Caco-2 (cell line): ENCODE data around the gene ABCA4. TPM values are rescaled to one million over a fixed set of nuclear protein-coding genes. Genes with fewer than 3 reads are reported as not detected.

Source experiments
- BruUV-seq: library from RNA; stranded (reverse); fragments of 400-500 nt; replicated peaks from 2 replicates; lab custom pipeline; 2021; lab: Mats Ljungman, UMichigan
- CTCF ChIA-PET: fragments of 300-600 bp; sonication (Branson Sonifier 250); formaldehyde crosslinking; loops from one replicate; lab custom pipeline; 2022; ENCODE audit warnings: antibody characterized with exemption; lab: Charles Lee
- POLR2A ChIA-PET: fragments of 300-600 bp; sonication (Branson Sonifier 250); formaldehyde crosslinking; loops from one replicate; lab custom pipeline; 2022; ENCODE audit warnings: antibody characterized with exemption; lab: Charles Lee
- DNase-seq, 2 experiments: peaks; one replicate each; pipeline versions ENCODE4 v3.0.0 to v3.0.0-alpha.2; 2020 to 2022
- H3K27me3 ChIP-seq: replicated peaks from 2 replicates; pipeline ENCODE4 v1.6.0; 2011; ENCODE audit warnings: low read length; ENCODE audit not compliant: control insufficient read depth, insufficient read depth
- H3K36me3 ChIP-seq: 2 replicates; pipeline ENCODE4 v1.5.1; 2011; ENCODE audit warnings: low read length; ENCODE audit not compliant: control insufficient read depth, insufficient read depth
- H3K4me1 ChIP-seq: fragments of 250-450 bp; sonication (Bioruptor Pico); 2 replicates; pipeline ENCODE4 v1.5.1; 2020; ENCODE audit warnings: mild to moderate bottlenecking
- H3K4me3 ChIP-seq: 2 replicates; pipeline ENCODE4 v1.5.1; 2011; ENCODE audit warnings: low read depth, mild to moderate bottlenecking, control low read depth, low read length
- H3K9me3 ChIP-seq: fragments of 250-450 bp; sonication (Bioruptor Pico); 2 replicates; pipeline ENCODE4 v1.5.1; 2020; ENCODE audit warnings: mild to moderate bottlenecking, moderate library complexity
- H3K27ac Mint-ChIP-seq: one replicate; pipeline ENCODE4 v1.8.0; 2022; ENCODE audit warnings: mixed read lengths; ENCODE audit not compliant: unreplicated experiment
- H3K27me3 Mint-ChIP-seq: one replicate; pipeline ENCODE4 v1.8.0; 2022; ENCODE audit warnings: mixed read lengths; ENCODE audit not compliant: insufficient read depth, unreplicated experiment
- H3K36me3 Mint-ChIP-seq: one replicate; pipeline ENCODE4 v1.8.0; 2022; ENCODE audit warnings: mild to moderate bottlenecking, mixed read lengths; ENCODE audit not compliant: insufficient read depth, unreplicated experiment
- H3K4me1 Mint-ChIP-seq: one replicate; pipeline ENCODE4 v1.8.0; 2022; ENCODE audit warnings: low read depth, mixed read lengths; ENCODE audit not compliant: unreplicated experiment
- H3K4me3 Mint-ChIP-seq: one replicate; pipeline ENCODE4 v1.8.0; 2022; ENCODE audit warnings: mild to moderate bottlenecking, moderate library complexity, mixed read lengths; ENCODE audit not compliant: unreplicated experiment
- H3K9me3 Mint-ChIP-seq: one replicate; pipeline ENCODE4 v1.8.0; 2022; ENCODE audit warnings: mixed read lengths; ENCODE audit not compliant: unreplicated experiment
- CTCF ChIP-seq, 2 experiments: fragments of 200-600 bp in 1 of 2; IDR thresholded peaks; 1 replicate in 1 of 2; 2 replicates in 1 of 2; pipeline versions ENCODE4 v1.5.1 to v1.8.0; 2011 to 2022; ENCODE audit warnings: antibody characterized with exemption in 1 of 2, control low read depth in 1 of 2, inconsistent platforms in 1 of 2, low read depth in 1 of 2, low read length in 1 of 2, mild to moderate bottlenecking in 1 of 2, moderate library complexity in 1 of 2; ENCODE audit not compliant: insufficient read depth in 1 of 2, severe bottlenecking in 1 of 2, unreplicated experiment in 1 of 2
- intact Hi-C: fragments of 100-400 bp; cut with micrococcal nuclease; formaldehyde crosslinking; loops from one replicate; pipeline ENCODE4 v1.10.0; 2022; ENCODE audit not compliant: unreplicated experiment
- total RNA-seq: library from RNA; stranded (reverse); gene quantifications from 2 replicates; pipeline ENCODE4 v1.2.3, GENCODE V29; 2022

Gene ABCA4
- total RNA-seq, 1 experiment from 2014 or later, result 1.8 TPM

DNA sequence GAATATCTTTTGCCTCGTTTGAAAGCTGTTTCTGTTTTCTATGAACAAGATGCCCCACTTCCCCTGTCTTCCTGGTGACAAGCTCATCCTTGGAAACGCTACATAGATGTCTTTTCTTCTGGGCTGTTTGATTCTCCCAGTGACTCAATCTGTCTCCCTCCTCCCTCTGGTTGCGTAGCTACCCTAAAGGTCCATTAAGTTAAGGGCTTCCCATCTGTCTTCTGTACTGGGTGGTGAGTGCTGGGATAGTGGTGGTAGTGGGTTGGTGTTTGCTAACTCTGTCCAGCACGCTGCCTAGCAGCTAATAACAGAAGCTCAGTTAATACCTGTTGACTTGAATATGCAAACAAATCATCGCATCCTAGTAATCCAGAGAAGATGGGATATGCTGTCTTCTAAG is 161.5 kb downstream of the ABCA4 start:
- no TSS peak for BruUV-seq
- peaks cover 33% of the 10 kb centered on the region for H3K9me3 Mint-ChIP-seq
- H3K27ac Mint-ChIP-seq, result no peak overlapping the region
- no peaks in the 10 kb centered on the region for H3K4me1 Mint-ChIP-seq
- H3K4me1 ChIP-seq, result no peaks in the 10 kb centered on the region
- H3K36me3 ChIP-seq, result no peaks in the 10 kb centered on the region
- DNase-seq, result no peak
- no peak for TF ChIP-seq CTCF (IDR thresholded peaks at IDR 0.05; ENCODE audit: insufficient read depth in 1 of 2, low read depth in 1 of 2, low read length in 1 of 2, severe bottlenecking in 1 of 2, unreplicated experiment in 1 of 2)
- ChIA-PET POLR2A (interaction anchor here (0.6 kb wide), 1 partner anchor 983 kb away, joined by 4 read pairs; no protein-coding TSS in a partner anchor), CTCF (no interaction called here)
- H3K36me3 Mint-ChIP-seq, result no peaks in the 10 kb centered on the region
- H3K27me3 Mint-ChIP-seq, result no peaks in the 10 kb centered on the region
- H3K4me3 ChIP-seq, result no peak overlapping the region
- no peaks in the 10 kb centered on the region; the same call in 1 of the 2 replicates for H3K9me3 ChIP-seq
- intact Hi-C loops, result no loop called here
- H3K27me3 ChIP-seq, result no peaks in the 10 kb centered on the region
- H3K4me3 Mint-ChIP-seq, result no peak overlapping the region

DNA sequence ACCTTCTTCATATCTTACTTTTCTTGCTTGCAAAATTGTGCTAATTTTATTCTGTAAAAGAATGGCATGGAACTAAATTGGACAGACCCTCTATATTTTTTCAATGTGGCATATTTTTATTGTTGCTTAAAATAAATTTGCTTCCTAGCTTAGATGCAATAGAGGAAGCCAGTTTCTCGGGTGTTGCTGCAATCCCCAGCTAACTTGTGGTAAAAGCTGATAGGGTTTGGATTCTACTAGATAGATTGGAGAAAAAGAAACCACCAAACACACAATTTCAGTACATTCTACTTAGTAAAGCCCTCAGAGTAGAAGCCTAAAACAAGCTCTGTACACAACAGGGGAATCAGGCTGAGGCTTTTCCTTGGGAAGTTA is 162.2 kb downstream of the ABCA4 start:
- no peaks in the 10 kb centered on the region for H3K36me3 Mint-ChIP-seq
- CTCF ChIA-PET, result no interaction called here
- Histone ChIP-seq H3K9me3 (no peaks in the 10 kb centered on the region; the same call in 1 of the 2 replicates), H3K4me3 (no peak overlapping the region), H3K36me3 (no peaks in the 10 kb centered on the region), H3K27me3 (no peaks in the 10 kb centered on the region), H3K4me1 (no peaks in the 10 kb centered on the region)
- peaks cover 34% of the 10 kb centered on the region for H3K9me3 Mint-ChIP-seq
- no TSS peak for BruUV-seq
- H3K27me3 Mint-ChIP-seq, result no peaks in the 10 kb centered on the region
- no peak for DNase-seq
- no peak for TF ChIP-seq CTCF (IDR thresholded peaks at IDR 0.05; ENCODE audit: insufficient read depth in 1 of 2, low read depth in 1 of 2, low read length in 1 of 2, severe bottlenecking in 1 of 2, unreplicated experiment in 1 of 2)
- intact Hi-C loops, result no loop called here
- H3K4me3 Mint-ChIP-seq, result no peak overlapping the region
- POLR2A ChIA-PET, result interaction anchor here (0.6 kb wide), 1 partner anchor 982 kb away, joined by 4 read pairs; no protein-coding TSS in a partner anchor
- no peaks in the 10 kb centered on the region for H3K4me1 Mint-ChIP-seq
- no peak overlapping the region for H3K27ac Mint-ChIP-seq

GRCh38 chr1:93958032-93958725 is 162.8 kb downstream of the ABCA4 start:
- no peak for DNase-seq
- no peaks in the 10 kb centered on the region for H3K4me1 Mint-ChIP-seq
- intact Hi-C loops, result no loop called here
- H3K9me3 Mint-ChIP-seq, result peaks cover 38% of the 10 kb centered on the region
- Histone ChIP-seq H3K4me1 (no peaks in the 10 kb centered on the region), H3K9me3 (no peaks in the 10 kb centered on the region; the same call in 1 of the 2 replicates), H3K27me3 (no peaks in the 10 kb centered on the region), H3K36me3 (no peaks in the 10 kb centered on the region), H3K4me3 (no peak overlapping the region)
- H3K36me3 Mint-ChIP-seq, result no peaks in the 10 kb centered on the region
- no peak overlapping the region for H3K4me3 Mint-ChIP-seq
- ChIA-PET CTCF (no interaction called here), POLR2A (no interaction called here)
- H3K27me3 Mint-ChIP-seq, result no peaks in the 10 kb centered on the region
- no peak overlapping the region for H3K27ac Mint-ChIP-seq
- no TSS peak for BruUV-seq
- no peak for TF ChIP-seq CTCF (IDR thresholded peaks at IDR 0.05; ENCODE audit: insufficient read depth in 1 of 2, low read depth in 1 of 2, low read length in 1 of 2, severe bottlenecking in 1 of 2, unreplicated experiment in 1 of 2)
